Fibroblast of lung (primary cell): Measurements from ENCODE around the gene PXDC1. TPM values are rescaled to one million over a fixed set of nuclear protein-coding genes. Genes with fewer than 3 reads are reported as not detected.
A peak's percentile ranks its signal among the peaks of the same experiment; 100 is the strongest.

ENCODE experiments used
- DNase-seq, 2 donors: peaks; one replicate each; pipeline versions ENCODE4 v3.0.0 to v3.0.0-alpha.2; 2010; ENCODE audit warnings: low read depth in 2 of 2
- H2AFZ ChIP-seq: 2 replicates; pipeline ENCODE4 v1.5.1; 2012; ENCODE audit warnings: low read length, control low read depth, inconsistent platforms
- H3K27ac ChIP-seq: 2 replicates; pipeline ENCODE4 v1.5.1; 2011; ENCODE audit warnings: low read length, control low read depth; ENCODE audit not compliant: insufficient read depth
- H3K27me3 ChIP-seq: 2 replicates; pipeline ENCODE4 v1.5.1; 2011; ENCODE audit warnings: mild to moderate bottlenecking, low read length; ENCODE audit not compliant: control insufficient read depth, insufficient read depth
- H3K36me3 ChIP-seq: 2 replicates; pipeline ENCODE4 v1.5.1; 2011; ENCODE audit warnings: low read length; ENCODE audit not compliant: control insufficient read depth, insufficient read depth
- H3K4me1 ChIP-seq: 2 replicates; pipeline ENCODE4 v1.5.1; 2011; ENCODE audit warnings: low read length; ENCODE audit not compliant: control insufficient read depth, insufficient read depth; ENCODE audit errors: extremely low read depth
- H3K4me2 ChIP-seq: 2 replicates; pipeline ENCODE4 v1.5.1; 2011; ENCODE audit warnings: low read length, control low read depth; ENCODE audit not compliant: insufficient read depth; ENCODE audit errors: extremely low read depth
- H3K4me3 ChIP-seq, 4 experiments: fragments of 200-600 bp in 1 of 4; sonication (generic) in 1 of 4; replicated peaks in 1 of 4; 2 replicates each; pipeline ENCODE4 v1.5.1; 2011 to 2016; ENCODE audit warnings: low read length in 4 of 4, low read depth in 3 of 4, mild to moderate bottlenecking in 3 of 4, control low read depth in 2 of 4, inconsistent platforms in 1 of 4, mixed read lengths in 1 of 4; ENCODE audit not compliant: insufficient read depth in 1 of 4; ENCODE audit errors: control extremely low read depth in 1 of 4
- H3K79me2 ChIP-seq: 2 replicates; pipeline ENCODE4 v1.5.1; 2012; ENCODE audit warnings: mild to moderate bottlenecking, low read length, inconsistent platforms; ENCODE audit not compliant: control insufficient read depth, insufficient read depth
- H3K9ac ChIP-seq: 2 replicates; pipeline ENCODE4 v1.5.1; 2011; ENCODE audit warnings: mild to moderate bottlenecking, low read length, control low read depth; ENCODE audit not compliant: insufficient read depth
- H3K9me3 ChIP-seq: 2 replicates; pipeline ENCODE4 v1.5.1; 2012; ENCODE audit warnings: low read depth, low read length; ENCODE audit not compliant: control insufficient read depth, insufficient read depth
- H4K20me1 ChIP-seq: 2 replicates; pipeline ENCODE4 v1.5.1; 2011; ENCODE audit warnings: low read length; ENCODE audit not compliant: control insufficient read depth, insufficient read depth; ENCODE audit errors: extremely low read depth
- EZH2 ChIP-seq: IDR thresholded peaks from 2 replicates; pipeline ENCODE4 v1.5.1; 2012; ENCODE audit warnings: low read length, control low read depth, mild to moderate bottlenecking; ENCODE audit errors: missing control alignments
- polyA plus RNA-seq, 2 donors: library from polyadenylated mRNA; depleted of rRNA in 1 of 2; stranded (reverse) in 1 of 2; unstranded in 1 of 2; fragments of >200 nt; gene quantifications; 2 replicates each; pipeline ENCODE4 v1.2.1, GENCODE V29; 2011 to 2012; ENCODE audit warnings: missing spikeins in 1 of 2
- total RNA-seq: library from RNA; depleted of rRNA; stranded (reverse); fragments of >200 nt; gene quantifications from 2 replicates; pipeline ENCODE4 v1.2.1, GENCODE V29; 2014
- TF ChIP-seq, protein P1 (sequence below), 2 donors: IDR thresholded peaks in 1 of 2; conservative IDR thresholded peaks in 1 of 2; 1 replicate in 1 of 2; 2 replicates in 1 of 2; pipeline ENCODE4 v1.5.1; 2011 to 2012; ENCODE audit warnings: low read length in 2 of 2, control low read depth in 1 of 2, inconsistent platforms in 1 of 2, low read depth in 1 of 2, mild to moderate bottlenecking in 1 of 2

Gene PXDC1
- total and polyA plus RNA-seq, 2 donors (not counting 1 experiment from before 2014, with no cell fraction given): 30.3 to 52.7 TPM

DNA sequence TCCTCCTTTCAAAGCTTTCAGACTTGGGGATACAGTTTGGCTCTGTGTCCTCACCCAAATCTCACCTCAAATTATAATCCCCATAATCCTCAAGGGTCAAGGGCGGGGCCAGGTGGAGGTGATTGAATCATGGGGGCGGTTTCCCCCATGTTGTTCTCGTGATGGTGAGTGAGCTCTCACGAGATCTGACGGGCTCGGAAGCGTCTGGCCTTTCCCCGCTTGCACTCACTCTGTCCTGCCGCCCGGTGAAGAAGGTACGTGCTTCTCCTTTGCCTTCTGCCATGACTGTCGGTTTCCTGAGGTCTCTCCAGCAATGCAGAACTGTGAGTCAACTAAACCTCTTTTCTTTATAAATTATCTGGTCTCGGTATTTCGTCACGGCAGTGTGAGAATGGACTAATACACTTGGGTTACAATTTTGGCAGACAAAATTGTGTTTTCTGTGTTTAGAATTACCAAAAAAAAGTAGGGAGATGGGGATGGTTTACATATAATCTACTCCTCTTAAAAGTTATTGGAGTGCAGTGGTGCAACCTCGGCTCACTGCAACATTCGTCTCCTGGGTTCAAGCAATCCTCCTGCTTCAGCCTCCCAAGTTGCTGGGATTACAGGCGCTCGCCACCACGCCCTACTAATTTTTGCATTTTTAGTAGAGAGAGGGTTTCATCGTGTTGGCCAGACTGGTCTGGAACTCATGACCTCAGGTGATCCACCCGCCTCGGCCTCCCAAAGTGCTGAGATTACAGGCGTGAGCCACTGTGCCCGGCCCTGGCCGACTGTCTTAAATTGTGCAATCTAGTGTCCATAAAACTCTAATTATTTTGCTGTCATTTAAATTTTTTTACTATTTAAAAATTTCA lies 33.6 kb upstream of the PXDC1 start:
- Histone ChIP-seq H3K9me3 (no peaks in the 10 kb centered on the region), H3K27me3 (no peaks in the 10 kb centered on the region), H3K36me3 (no peaks in the 10 kb centered on the region), H3K9ac (no peak overlapping the region), H3K27ac (no peak overlapping the region), H3K79me2 (no peaks in the 10 kb centered on the region), H2AFZ (no peak overlapping the region), H3K4me1 (peaks cover 4% of the 10 kb centered on the region), H3K4me3 (no peak overlapping the region), H4K20me1 (no peaks in the 10 kb centered on the region), H3K4me2 (no peak overlapping the region)
- DNase-seq: no peak
- TF ChIP-seq EZH2: no peak
- TF ChIP-seq, protein P1, sequence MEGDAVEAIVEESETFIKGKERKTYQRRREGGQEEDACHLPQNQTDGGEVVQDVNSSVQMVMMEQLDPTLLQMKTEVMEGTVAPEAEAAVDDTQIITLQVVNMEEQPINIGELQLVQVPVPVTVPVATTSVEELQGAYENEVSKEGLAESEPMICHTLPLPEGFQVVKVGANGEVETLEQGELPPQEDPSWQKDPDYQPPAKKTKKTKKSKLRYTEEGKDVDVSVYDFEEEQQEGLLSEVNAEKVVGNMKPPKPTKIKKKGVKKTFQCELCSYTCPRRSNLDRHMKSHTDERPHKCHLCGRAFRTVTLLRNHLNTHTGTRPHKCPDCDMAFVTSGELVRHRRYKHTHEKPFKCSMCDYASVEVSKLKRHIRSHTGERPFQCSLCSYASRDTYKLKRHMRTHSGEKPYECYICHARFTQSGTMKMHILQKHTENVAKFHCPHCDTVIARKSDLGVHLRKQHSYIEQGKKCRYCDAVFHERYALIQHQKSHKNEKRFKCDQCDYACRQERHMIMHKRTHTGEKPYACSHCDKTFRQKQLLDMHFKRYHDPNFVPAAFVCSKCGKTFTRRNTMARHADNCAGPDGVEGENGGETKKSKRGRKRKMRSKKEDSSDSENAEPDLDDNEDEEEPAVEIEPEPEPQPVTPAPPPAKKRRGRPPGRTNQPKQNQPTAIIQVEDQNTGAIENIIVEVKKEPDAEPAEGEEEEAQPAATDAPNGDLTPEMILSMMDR (conservative IDR thresholded peaks at IDR 0.05 in 1 of 2, IDR thresholded peaks at IDR 0.05 in 1 of 2; ENCODE audit: low read depth in 1 of 2, low read length in 2 of 2): no peak

DNA sequence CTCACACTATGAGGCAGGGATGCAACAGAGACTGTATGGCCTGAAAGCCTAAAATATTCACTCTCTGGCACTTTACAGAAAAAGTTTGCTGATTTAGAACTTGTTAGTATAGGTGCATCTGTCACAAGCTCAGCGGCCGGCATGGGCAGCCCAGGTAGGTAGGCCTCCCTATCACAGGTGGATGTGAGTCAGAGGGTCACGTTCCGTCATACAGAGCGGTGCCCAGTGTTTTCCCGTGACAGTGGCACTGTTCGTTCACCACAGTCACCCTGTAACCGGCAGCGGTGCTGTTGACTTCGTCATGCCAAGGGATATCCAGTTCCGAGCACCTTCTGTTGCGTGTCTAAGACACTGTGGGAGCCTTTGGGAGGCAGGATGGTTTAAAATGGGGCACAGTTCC lies 32.9 kb upstream of the PXDC1 start:
- Histone ChIP-seq H3K4me3 (no peak overlapping the region), H3K9ac (no peak overlapping the region), H3K36me3 (no peaks in the 10 kb centered on the region), H3K27me3 (no peaks in the 10 kb centered on the region), H4K20me1 (no peaks in the 10 kb centered on the region), H2AFZ (no peak overlapping the region), H3K79me2 (no peaks in the 10 kb centered on the region), H3K4me1 (peaks cover 4% of the 10 kb centered on the region), H3K4me2 (no peak overlapping the region), H3K9me3 (no peaks in the 10 kb centered on the region), H3K27ac (no peak overlapping the region)
- no peak for TF ChIP-seq EZH2
- TF ChIP-seq, protein P1 (conservative IDR thresholded peaks at IDR 0.05 in 1 of 2, IDR thresholded peaks at IDR 0.05 in 1 of 2; ENCODE audit: low read depth in 1 of 2, low read length in 2 of 2): no peak
- no peak for DNase-seq

DNA sequence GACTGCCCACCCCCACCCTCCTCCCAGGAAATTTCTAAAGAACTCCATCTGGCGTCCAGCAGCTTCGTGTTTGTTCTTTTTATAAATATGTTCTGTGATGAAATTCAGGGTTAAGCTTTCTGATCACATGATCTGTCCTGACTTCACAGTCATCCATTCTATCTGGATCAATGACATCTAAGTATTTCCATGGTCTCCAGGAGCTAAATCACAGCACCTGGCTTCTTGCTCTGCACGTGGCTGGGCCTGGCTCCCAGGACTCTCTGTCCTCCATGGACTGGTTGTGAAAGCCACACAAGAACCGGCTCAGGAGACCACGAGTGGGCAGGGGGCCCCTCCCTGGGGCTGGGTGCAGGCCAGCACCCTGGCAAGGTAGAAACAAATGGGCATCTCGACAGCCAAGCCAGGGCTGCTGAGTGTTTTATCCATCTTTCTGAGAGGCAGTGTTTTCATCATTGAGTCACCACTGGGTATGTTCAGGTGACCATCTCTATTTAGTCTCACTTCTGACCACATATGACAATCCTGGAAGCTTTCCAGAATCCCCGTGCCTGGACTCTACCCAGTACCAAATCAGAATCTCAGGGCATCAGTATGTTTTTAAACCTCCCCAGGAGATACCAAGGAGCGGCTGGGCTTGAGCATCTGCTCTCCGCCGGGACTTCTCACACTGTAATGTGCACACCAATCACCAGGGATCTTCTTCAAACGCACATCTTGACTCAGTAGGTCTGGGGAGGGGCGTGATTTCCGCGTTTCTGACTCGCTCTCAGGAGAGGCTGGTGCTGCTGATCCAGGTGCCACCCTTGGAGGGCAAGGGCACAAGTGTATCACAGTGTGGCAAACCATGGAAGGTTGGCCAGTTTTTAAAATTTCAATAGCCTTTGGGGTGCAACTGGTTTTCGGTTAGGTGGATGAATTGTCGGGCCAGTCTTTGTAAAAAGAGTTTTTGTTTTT lies 31.6 kb upstream of the PXDC1 start:
- Histone ChIP-seq H3K27me3 (no peaks in the 10 kb centered on the region), H4K20me1 (no peaks in the 10 kb centered on the region), H2AFZ (no peak overlapping the region), H3K4me3 (no peak overlapping the region), H3K4me2 (no peak overlapping the region), H3K9me3 (no peaks in the 10 kb centered on the region), H3K9ac (no peak overlapping the region), H3K4me1 (peaks cover 4% of the 10 kb centered on the region), H3K27ac (no peak overlapping the region), H3K36me3 (no peaks in the 10 kb centered on the region), H3K79me2 (no peaks in the 10 kb centered on the region)
- no peak for TF ChIP-seq EZH2
- TF ChIP-seq, protein P1 (conservative IDR thresholded peaks at IDR 0.05 in 1 of 2, IDR thresholded peaks at IDR 0.05 in 1 of 2; ENCODE audit: low read depth in 1 of 2, low read length in 2 of 2): no peak
- peak in 1 of 2 donors; percentile 67 for DNase-seq
